RKO (cell line): ENCODE data around the gene ATL1.
"Not testable (repeated sequence)": the region's sequence is repeated elsewhere in the genome, so short reads cannot be mapped to it uniquely, and the experiment has no call there.

Experiments
- DNase-seq: peaks from one replicate; pipeline ENCODE4 v3.0.0-alpha.2; 2016; ENCODE audit warnings: low spot score

ATL1 gene

DNA sequence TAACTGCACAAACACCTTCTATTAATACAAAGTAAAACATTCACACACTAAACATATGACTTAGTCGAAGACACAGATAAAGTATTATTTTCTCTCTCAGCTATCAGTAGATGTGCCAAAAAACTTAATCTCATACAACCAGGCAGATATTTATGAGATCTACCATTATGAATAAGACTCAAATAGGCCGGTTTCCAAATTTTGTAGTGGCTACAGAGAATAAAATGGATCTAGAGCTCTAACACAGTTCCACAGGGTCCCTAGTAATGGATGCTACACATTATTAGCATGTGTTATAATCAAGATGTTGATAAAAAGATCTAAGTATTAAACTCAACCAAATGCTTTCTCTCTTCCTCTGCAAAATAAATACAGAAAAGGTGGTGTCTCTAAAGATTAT, 97.8 kb downstream of the ATL1 start:
- no peak for DNase-seq

DNA sequence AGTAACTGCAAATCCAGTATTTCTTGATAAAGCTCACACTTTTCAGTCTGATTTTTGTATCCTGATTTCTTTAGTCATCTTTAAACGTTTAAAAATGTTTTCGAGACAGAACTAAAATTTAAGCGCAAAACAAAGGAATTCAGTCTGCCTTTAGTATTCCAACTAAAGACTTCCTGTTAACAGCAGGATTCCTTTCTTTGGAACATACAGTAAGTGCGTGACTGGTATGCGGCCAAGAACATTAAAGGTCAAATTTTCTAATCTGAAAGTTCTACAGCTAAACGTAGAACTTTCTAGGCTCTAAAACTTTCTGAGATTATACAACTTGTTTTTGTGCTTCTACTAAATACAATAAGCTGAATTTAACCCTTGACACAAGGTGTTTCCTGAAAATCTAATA, 98.3 kb downstream of the ATL1 start:
- DNase-seq: no peak

DNA sequence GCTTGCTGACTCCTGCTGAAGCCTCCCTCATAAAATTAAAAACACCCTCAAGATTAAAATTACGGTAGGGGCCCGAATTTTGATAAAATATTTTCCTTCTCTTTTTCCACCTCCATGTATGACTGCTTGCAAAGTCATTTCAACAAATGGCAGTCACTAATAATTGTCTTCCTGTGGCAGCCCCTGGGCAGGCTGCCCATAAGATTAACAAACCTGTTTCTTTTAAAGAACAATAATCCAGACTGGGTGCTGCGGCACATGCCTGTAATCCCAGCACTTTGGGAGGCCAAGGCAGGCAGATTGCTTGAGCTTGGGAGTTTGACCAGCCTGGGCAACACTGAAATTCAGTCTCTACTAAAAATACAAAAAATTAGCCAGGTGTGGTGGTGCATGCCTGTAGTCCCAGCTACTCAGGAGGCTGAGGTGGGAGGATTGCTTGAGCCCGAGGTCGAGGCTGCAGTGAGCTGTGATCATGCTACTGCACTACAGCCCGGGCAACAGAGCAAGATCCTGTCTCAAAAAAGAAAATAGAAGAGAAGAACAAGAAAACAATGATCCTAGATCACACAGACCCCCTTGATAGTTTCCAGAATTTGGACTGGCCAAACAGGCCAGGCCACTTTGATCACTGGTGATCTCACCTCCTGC, 99.5 kb downstream of the ATL1 start:
- DNase-seq: no peak

DNA sequence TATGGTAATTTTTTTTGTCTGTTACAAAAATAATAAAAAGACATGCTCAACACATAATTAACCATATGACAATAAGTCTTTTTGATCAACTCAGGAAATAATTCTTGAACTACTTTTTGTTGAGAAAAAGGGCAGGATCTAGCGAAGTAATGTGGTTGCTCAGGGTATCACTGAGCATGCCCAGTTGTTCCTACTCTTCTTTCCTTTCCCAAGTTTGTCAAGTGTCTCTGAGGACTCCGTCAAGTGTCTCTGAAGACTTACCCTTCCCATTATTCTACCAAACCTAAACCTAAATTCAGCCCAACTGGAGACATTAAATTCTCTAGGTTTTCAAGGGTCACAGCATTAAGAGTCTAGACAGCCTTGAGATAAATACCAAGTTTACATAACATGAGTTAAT, 104.6 kb downstream of the ATL1 start:
- DNase-seq: not testable (repeated sequence)

DNA sequence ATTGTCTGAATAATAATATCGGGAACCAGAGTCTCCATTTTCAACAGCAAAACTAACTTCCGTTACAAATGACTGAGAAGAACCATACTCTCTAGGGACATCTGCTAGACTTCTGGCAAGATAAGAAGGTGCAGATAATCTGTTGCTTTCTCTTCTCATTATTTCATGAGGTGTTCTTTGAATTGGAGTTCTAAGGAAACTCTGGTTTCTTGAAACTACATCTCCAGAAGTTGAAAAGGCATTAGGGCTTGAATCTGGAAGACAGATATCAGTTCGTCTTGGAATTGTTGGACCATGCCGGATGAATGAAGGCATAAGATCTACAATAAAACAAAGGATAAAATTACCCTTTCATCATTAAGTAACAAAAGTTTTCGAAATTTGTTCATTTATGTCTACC, 105.4 kb downstream of the ATL1 start:
- DNase-seq: not testable (repeated sequence)

DNA sequence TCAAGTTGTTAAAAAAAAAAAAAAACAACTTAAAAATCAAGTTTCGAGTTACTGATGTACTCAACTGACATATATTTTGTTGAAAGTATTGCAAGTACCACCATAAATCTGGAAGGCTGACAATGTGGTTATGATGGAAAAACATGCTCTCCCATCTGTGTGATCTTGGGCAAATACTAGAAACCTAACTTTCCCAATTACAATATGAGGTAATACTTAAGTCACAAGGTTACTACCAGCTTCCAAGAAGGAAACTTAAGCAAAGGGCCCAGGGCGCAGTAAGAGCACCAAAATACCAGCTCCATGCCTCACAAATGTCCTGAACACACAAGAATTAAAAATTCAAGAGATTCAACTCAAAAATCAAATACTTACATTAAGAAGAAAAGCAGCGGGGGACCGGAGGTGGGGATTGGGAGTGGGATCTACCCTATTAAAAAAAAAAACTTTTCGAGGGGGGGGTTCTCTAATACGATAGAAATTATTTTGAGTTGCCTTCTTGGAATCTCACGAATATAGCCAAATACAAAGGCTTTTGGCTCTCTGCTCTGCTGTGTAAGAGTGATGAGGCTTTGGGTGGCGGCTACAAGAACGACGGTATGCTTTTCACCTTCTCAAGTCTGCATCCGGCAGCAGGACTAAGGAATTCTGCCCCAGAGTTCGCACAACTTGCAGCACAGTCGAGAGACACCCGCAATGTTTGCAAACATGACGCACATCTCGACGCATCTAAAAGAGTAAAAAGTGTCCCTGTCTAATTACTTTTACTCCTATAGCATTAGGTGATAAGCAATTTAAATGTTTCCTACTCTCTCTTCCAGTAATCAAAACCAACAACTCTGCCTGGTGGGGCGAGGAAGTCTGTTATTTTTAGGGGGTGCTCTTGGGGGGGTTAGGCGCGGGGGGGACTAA, 107.1 kb downstream of the ATL1 start:
- peak; percentile 85 for DNase-seq

DNA sequence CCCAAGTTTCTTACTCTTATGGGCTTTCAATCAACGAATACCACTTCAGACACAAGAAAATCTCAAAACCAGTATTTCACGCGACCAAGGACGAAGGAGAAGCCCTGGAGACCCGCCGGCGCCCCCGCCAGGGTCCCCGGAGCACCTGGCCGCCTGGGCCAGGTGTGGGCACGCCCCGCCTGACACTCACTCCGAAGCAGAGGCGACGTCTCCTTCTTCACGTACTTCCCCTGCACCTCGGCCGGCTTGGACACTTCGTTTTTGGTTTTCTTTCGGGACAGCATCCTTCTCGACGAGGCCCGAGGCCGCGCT, 107.7 kb downstream of the ATL1 start:
- no peak for DNase-seq

DNA sequence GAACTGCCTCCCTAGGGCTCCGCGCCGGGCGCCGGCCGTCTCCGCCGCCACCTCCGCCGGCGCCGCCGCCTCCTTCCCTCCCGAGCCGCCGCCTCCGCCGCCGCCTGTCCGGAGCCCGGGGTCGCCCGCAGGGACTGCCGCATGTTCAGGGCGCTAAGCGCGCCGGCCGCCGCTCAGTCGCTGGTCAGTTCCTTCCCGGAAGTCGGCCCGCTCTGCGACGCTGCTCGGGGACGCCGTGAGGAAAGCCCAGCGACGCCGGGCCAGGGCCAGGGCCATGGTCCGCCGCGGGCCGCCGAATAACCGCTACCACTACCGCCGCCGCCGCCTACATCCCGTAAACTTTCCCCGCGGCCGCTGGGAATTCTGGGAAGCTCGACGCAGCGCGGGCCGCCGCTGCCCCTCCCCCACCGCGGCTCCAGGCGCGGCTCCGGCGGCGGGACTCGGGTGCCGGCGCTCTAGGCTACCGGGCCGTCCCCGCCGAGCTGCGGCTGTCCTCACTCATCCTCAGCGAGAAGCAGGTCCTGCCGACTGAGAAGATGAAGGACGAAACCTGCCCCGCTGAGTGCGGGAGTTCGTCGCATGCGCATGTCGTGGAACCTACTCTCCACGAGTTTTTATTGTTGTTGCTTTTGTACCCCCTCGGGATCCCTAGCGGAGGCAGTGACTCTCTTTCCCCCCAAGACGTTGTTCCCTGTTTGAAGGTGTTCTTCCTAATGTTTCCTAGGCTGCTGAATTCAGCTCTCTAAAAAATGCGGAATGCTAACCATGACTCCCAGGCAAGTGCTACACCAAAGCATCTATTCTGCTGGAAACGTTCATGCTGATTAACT, 108.3 kb downstream of the ATL1 start, which contains the start of gene SAV1:
Gene SAV1, minus strand, starts transcription at position 311 of the 830 bp plus-strand sequence. CDS start 339 bp downstream, outside the sequence.
- peak; percentile 83 for DNase-seq

DNA sequence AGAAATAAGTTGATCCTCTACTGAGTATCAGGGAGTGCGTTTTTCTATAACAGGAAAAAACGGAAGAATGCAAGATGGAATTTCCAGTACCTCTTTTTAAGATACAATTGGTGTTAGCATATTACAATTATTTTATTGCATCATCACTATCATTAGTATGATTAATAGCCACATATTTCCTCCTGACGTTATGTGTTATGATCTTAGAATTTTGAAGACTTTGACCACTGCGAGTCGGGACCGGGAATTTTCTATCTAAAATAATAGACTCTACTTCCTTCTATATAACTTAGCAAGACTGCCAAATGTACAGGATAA, 108.8 kb downstream of the ATL1 start:
- DNase-seq: no peak

DNA sequence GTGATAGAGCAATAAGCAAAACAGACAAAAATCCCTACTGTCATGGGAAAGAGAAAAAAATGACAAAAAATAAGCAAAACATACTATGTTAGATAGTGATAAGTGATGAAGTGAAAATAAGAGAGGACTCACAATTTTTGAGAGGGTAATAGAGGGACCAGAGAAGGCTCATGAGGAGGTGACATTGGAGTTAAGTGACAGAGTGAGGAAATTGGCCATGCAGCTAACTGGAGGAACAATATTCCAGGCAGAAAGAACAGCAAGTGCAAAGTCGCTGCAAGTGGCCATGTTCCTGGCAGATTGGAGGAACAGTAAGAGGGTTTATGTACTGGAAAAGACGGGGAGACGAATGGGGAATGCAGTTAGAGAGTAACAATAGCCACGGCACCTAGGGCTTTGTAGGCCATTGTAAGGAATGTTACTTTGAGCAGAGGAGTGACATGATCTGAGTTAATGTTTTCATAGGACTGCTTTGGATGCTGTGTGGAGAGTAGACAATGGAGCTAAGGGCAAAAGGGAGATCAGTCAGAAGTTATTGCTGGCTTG, 109.6 kb downstream of the ATL1 start:
- no peak for DNase-seq

DNA sequence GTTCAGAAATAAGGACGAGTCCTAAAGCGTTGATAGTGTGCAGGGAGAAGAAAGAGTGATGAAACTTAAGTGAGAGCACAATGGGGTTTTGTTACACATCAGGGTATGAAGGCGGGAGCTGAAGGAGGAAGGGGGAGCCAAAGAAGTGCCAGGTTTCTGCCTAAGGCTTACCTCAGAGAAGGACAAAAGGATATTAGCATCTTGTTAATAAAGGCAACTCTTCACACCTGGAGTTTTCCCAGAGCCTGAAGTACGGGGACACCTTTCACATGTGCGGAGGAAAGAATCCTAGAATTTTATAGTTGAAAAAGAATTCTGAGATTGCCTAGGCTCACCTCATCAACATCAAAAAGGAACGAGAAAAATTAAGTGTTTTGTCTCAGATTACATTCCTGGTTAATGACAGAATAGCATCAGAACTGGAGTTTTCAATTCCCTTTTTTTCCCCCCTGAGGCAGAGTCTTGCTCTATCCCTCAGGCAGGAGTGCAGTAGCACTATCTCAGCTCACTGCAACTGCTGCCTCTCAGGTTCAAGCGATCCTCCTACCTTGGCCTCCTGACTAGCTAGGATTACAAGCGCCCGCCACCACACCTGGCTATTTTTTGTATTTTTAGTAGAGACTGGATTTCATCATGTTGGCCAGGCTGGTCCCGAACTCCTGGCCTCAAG, 110.4 kb downstream of the ATL1 start:
- DNase-seq: no peak

DNA sequence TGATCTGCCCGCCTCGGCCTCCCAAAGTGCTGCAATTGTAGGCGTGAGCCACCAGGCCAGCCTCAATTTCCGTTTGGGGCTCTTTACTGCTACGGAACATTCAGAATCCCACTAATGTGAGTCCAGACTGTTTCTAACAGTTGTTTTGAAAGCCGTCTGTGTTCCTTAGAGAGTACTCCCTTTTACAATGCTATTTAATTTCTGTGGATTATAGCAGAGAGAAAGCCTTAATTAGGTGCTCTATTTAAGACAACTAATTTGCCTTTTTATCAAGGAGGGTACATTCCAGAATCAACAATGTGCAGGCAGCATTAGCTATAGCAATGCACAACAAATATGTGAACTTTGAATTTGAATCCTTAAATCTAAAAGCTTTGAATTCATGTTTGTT, 110.9 kb downstream of the ATL1 start:
- DNase-seq: no peak

DNA sequence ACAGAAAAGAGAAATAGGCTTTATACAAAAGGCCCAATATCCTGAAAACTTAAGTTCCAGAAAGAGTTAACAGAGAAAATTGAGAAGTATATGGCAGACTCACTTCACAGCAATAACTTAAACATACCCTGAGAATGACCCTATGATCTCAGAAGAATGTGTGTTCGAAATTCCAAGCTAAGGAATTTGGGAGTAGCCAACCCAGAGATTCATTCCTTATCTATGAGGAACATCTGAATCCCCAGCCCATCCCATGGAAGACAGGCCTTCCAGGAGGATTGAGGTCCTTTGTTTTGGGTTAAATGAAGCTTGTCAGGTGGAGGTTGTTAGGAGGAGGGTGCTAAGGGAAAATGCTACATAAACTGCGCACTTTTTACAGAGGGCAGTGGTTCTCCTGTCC, 115.7 kb downstream of the ATL1 start:
- no peak for DNase-seq

DNA sequence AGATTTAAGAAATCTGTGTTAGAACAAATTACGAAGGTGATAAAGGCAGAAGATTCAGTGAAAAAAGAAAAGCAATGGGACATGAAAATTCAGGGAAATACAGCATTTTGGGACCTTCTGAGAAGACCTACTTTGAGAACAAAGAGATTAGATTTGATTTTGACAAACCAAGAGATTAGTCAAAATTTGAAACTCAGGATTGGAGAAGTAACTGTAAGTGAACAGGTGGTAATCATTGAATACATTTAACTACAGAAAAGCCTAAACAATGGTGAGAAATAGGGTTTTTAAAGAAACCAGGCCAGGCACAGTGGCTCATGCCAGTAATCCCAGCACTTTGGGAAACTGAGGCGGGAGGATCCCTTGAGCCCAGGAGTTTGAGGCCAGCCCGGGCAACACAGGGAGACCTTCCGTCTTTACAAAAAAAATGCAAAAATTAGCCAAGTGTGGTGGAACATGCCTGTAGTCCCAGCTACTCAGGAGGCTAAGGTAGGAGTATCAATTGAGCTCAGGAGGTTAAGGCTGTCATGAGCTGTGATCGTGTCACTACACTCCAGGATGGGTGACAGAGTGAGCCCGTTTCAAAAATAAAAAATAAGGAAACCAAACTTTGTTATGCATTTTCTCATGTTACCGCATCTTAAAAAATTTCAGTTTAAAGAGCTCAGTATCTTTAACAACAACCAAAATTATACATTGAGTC, 117.0 kb downstream of the ATL1 start:
- DNase-seq: no peak

DNA sequence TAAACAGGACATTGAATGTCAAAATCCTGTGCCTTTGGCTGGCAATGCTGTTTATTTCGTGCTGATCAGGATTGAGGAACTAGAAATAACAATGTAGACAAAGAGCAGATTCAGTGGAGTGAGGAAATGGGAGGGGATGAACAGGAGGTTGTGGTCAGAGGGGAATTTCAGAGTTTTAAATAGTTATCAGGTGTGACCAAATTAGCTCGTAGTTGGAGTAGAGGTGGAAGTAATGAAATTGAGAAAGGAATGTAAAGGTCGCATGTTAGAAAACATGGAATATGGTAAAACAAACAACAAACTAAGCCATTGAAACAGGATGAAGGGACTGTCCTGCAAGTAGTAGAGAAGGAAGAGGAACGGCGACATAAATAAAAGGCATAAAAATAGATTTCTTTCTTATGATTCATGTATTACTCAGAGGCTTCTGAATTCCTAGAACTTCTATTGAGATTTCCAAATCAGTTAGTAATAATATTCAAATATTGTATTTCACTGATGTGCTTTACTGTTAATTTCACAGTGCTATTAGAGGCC, 117.7 kb downstream of the ATL1 start:
- peak; percentile 48 for DNase-seq

DNA sequence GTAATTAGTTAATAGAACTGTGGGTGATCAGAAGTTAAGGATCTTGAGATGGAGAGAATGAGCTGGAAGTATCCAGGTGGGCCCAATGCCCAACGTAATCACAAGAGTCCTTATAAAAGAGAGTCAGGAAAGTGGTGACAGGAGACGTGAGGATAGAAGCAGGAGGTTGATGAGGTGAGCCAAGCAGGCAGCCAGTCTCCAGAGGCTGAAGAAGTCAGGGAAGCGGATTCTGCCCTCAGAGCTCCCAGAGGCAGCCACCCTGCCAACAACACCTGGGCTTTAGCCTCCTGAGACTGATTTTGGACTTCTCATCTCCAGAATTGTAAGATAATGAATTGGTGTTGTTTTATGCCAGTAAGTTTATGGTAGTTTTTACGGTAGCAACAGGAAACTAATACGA, 118.2 kb downstream of the ATL1 start:
- no peak for DNase-seq

DNA sequence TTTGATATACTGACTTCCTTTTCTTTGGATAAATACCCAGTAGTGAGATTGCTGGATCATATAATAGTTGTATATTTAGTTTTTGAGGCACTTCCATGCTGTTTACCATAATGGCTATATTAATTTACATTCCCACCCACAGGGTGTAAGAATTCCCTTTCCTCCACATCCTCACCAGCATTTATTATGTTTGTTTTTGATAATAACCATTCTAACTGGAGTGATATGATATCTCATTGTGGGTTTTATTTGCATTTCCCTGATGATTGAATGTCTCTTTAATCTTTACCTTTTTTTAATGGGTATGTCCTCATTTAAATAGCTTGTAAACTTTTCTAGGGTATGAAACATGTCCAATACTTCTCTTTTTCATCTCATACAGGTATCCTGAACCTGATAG, 119.7 kb downstream of the ATL1 start:
- no peak for DNase-seq
